GM13976 (cell line): ENCODE data around the gene MTMR4.
A peak's percentile ranks its signal among the peaks of the same experiment; 100 is the strongest.

ENCODE experiments used
- DNase-seq: peaks from one replicate; pipeline ENCODE4 v3.0.0; 2012; ENCODE audit warnings: low spot score
- in situ Hi-C: fragments of 300-500 bp; cut with MboI; formaldehyde crosslinking; loops from one replicate; pipeline ENCODE4 v1.12.0; 2022; ENCODE audit warnings: low sequenced_read_pairs, mixed read lengths, inconsistent platforms; ENCODE audit not compliant: unreplicated experiment
- TF ChIP-seq, protein P1 (sequence below): IDR thresholded peaks from 2 replicates; pipeline ENCODE4 v1.5.1; 2012; ENCODE audit warnings: borderline replicate concordance, mild to moderate bottlenecking; ENCODE audit not compliant: insufficient read depth; ENCODE audit errors: extremely low read depth, missing control alignments, control extremely low read depth

The MTMR4 gene

DNA sequence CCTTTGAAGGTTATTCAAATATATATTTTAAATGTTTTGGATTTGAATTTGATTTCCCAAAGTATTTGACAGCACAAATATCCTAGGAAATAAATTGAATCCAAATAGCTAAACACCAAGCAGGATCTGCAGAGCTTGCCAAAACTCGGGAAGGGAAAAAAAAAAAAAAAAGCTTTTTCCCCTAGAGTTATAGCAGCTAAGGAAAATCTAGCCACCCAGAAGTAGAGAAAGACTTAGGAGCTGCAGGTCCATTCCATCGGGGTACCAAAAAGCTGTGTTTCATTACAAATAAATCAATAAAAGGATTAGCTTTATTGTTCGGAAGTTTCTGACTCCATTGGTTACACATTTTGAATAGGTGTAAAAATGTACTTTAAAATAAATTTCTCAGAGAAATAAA is 45.5 kb downstream of the MTMR4 start:
- DNase-seq: no peak
- in situ Hi-C loops: no loop called here
- TF ChIP-seq, protein P1, sequence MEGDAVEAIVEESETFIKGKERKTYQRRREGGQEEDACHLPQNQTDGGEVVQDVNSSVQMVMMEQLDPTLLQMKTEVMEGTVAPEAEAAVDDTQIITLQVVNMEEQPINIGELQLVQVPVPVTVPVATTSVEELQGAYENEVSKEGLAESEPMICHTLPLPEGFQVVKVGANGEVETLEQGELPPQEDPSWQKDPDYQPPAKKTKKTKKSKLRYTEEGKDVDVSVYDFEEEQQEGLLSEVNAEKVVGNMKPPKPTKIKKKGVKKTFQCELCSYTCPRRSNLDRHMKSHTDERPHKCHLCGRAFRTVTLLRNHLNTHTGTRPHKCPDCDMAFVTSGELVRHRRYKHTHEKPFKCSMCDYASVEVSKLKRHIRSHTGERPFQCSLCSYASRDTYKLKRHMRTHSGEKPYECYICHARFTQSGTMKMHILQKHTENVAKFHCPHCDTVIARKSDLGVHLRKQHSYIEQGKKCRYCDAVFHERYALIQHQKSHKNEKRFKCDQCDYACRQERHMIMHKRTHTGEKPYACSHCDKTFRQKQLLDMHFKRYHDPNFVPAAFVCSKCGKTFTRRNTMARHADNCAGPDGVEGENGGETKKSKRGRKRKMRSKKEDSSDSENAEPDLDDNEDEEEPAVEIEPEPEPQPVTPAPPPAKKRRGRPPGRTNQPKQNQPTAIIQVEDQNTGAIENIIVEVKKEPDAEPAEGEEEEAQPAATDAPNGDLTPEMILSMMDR: no peak

DNA sequence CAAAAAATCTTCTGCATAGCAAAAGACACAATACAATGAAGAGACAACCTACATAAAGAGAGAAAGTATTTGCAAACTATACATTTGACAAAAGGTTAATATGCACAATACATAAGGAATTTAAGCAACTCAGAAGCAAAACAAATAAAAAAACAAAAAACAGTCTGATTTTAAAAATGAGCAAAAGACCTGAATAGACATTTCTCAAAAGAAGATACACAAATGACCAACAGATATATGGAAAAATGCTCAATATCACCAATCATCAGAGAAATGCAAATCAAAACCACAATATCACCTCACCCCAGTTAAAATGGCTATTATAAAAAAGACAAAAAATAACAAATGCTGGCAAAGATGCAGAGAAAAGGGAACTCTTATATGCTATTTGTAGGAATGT is 58.9 kb downstream of the MTMR4 start:
- TF ChIP-seq, protein P1: no peak
- in situ Hi-C loops: no loop called here
- no peak for DNase-seq

DNA sequence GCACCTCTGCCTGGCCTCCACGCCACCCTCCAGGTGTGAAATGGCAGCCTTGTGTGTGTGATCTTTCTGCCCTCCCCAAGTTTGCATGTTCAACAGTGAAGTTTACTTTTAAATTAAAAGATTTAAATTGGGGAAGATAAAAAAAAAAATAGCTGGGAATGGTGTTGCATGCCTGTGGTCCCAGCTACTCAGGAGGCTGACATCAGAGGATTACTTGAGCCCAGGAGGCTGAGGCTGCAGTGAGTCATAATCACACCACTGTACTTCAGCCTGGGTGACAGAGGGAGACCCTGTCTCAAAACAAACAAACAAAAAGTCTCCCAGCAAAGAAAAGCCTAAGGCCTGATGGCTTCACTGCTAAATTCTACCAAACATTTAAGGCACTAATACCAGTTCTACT is 61.7 kb downstream of the MTMR4 start:
- TF ChIP-seq, protein P1: no peak
- in situ Hi-C loops: no loop called here
- no peak for DNase-seq

DNA sequence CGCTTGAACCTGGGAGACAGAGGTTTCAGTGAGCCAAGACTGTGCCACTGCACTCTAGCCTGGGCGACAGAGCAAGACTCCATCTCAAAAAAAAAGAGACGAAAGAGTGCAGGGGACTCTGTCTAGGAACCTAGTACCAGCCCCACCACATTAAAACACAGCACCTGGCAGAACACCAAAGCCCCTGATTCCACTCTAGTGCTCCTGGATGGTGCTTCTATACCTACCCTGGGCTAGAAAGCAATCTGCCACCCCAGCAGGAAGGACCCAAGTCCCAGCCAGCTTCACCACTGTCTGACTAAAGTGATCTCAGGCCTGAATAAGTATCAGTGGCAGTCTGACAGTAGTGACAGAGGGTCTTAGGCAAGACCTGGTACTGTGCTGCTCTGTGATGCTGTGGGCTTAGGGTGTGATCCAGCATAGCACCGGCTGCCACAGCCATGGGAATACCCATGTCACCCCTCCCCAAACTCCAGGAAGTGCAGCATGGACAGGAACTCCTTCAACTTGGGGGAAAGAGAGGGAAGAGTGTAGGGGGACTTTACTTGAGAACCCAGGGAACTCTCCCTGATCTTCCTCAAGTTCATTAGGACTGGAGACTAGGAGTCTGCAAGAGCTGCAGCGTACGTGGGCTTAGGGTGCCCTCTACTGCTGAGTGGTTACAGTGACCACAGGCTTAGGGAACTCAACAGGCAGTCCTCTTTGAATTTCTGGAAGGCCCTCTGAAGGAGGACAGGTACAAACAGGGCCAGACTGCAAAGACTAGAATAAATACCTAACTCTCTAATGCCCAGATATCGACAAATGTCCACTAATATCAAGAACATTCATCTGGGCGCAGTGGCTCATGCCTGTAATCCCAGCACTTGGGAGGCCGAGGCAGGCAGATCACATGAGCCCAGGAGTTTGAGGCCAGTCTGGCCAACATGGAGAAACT is 67.1 kb downstream of the MTMR4 start:
- in situ Hi-C loops: loop anchor here (5.0 kb wide), 1 partner anchor 140 kb away; no protein-coding TSS in a partner anchor
- TF ChIP-seq, protein P1: peak; percentile 85
- peak; percentile 72 for DNase-seq

DNA sequence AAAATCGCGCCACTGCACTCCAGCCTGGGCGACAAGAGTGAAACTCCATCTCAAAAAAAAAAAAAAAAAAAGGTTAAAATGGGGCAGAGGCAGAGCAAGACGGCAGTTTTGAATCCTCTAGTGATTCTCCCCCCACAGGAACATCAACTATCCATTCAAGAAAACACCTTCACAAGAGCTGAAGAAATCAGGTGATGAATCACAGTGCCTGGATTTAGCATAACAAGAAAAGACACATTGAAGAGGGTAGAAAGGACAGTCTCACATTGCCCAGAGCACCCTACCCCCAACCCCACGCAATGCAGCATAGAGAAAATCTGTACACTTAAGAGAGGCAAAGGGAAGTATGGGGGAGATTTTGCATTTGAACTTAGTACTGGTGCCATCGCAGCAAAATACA is 68.4 kb downstream of the MTMR4 start:
- in situ Hi-C loops: loop anchor here (5.0 kb wide), 1 partner anchor 139 kb away; no protein-coding TSS in a partner anchor
- DNase-seq: no peak

More for the DNA sequence above, 68.4 kb downstream of the MTMR4 start:
- TF ChIP-seq, protein P1: no peak
